D721Med (cell line): ENCODE results near the gene CSRNP2.

ENCODE experiments used
- DNase-seq: peaks from one replicate; pipeline ENCODE4 v3.0.0; 2011; ENCODE audit warnings: low spot score; ENCODE audit not compliant: insufficient read length
- FAIRE-seq: peaks from 2 replicates; lab custom pipeline; 2011; peaks lifted over from hg19 to GRCh38; lab: Jason Lieb, UNC
- CTCF ChIP-seq: IDR thresholded peaks from 2 replicates; pipeline ENCODE4 v1.5.1; 2012; ENCODE audit warnings: mild to moderate bottlenecking, control low read depth; ENCODE audit not compliant: insufficient read depth; ENCODE audit errors: missing control alignments

The CSRNP2 gene

GRCh38 chr12:51065530-51065929 lies 17.9 kb downstream of the CSRNP2 start:
- no peak for DNase-seq
- no peak for TF ChIP-seq CTCF
- no peak for FAIRE-seq

GRCh38 chr12:51062631-51063397 lies 20.6 kb downstream of the CSRNP2 start:
- TF ChIP-seq CTCF, result no peak
- no peak for FAIRE-seq
- DNase-seq, result no peak

GRCh38 chr12:51059086-51059485 lies 24.3 kb downstream of the CSRNP2 start:
- FAIRE-seq (no peak), DNase-seq (no peak)
- no peak for TF ChIP-seq CTCF

- no peak for TF ChIP-seq CTCF
- FAIRE-seq, result no peak
- DNase-seq, result no peak
These were observed 27.2 kb downstream of the CSRNP2 start for GRCh38 chr12:51056242-51056641.

GRCh38 chr12:51055060-51055459 lies 28.3 kb downstream of the CSRNP2 start:
- DNase-seq, result no peak
- no peak for FAIRE-seq

GRCh38 chr12:51051787-51052186 lies 31.6 kb downstream of the CSRNP2 start:
- no peak for TF ChIP-seq CTCF
- FAIRE-seq, result no peak
- no peak for DNase-seq

More at GRCh38 chr12:51055060-51055459, 28.3 kb downstream of the CSRNP2 start:
- TF ChIP-seq CTCF, result no peak

GRCh38 chr12:51049525-51049924 lies 33.9 kb downstream of the CSRNP2 start:
- FAIRE-seq (no peak), DNase-seq (no peak)
- TF ChIP-seq CTCF, result no peak
